Measurements from ENCODE around the gene RAPGEF6. TPM values are rescaled to one million over a fixed set of nuclear protein-coding genes. Genes with fewer than 3 reads are reported as not detected.
A peak's percentile ranks its signal among the peaks of the same experiment; 100 is the strongest.

The RAPGEF6 gene
- total and polyA plus RNA-seq, 9 of the 15 experiments (the other 6 are each of a cell fraction or from before 2014, with no cell fraction given), result 2.7 to 23.4 (median 12.7) TPM

DNA sequence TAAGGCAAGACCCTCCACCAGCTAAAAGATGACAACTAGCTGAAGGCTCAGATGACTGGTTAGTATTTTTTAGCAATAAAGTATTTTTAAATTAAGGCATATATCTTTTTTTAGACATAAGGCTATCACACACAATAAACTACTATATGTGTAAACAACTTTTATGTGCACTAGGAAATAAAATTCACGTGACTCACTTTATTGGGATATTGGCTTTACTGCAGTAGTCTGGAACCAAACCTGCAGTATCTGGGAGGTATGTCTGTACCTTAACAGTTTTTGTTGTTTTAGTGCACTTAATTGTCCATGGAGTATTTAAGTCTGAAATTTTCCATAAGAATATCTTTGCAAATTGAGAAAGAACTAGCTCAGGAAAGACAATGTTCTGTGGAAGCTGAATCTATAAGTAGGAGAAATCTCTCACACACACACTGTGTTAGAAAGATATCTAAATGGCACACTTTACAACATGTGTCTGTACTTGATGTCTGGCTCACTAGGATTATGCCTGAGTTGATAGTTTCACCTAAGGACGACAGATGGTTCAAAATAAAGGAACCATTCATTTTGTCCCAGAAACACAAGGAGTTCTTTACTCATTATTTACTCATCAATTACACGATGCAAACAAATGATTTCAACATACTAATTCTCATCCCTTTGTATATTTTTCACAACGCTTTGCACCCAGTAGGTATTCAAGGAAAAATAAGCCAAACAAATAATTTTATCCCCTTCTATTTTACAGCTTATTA is 4.6 kb downstream of the RAPGEF6 start (continued):
- TF ChIP-seq HMGXB4 (CRISPR knock-in tag; IDR thresholded peaks at IDR 0.05), result no peak
- no peak for TF ChIP-seq CTCF (IDR thresholded peaks at IDR 0.05 in 2 of 3, conservative IDR thresholded peaks at IDR 0.05 in 1 of 3; ENCODE audit: insufficient read depth in 2 of 3, low read depth in 1 of 3, low read length in 3 of 3)
- TF ChIP-seq, protein P1, sequence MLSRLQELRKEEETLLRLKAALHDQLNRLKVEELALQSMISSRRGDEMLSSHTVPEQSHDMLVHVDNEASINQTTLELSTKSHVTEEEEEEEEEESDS (CRISPR knock-in tag; IDR thresholded peaks at IDR 0.05), result no peak

- Histone ChIP-seq H4K20me1 (replicated peaks; ENCODE audit: control insufficient read depth, insufficient read depth, low read length) (peaks cover 20% of the 10 kb centered on the region), H3K36me3 (ENCODE audit: control insufficient read depth, insufficient read depth, low read length) (peaks cover 19% of the 10 kb centered on the region), H3K9me1 (ENCODE audit: control insufficient read depth, insufficient read depth, low read length) (peaks cover 4% of the 10 kb centered on the region), H3K4me1 (replicated peaks in 1 of 2; ENCODE audit: control insufficient read depth in 2 of 2, insufficient read depth in 2 of 2, low read length in 2 of 2) (peaks cover 22 to 35% of the 10 kb centered on the region in 2 experiments; a peak in 4 of 5 replicates), H3K27me3 (ENCODE audit: control insufficient read depth in 2 of 2, insufficient read depth in 2 of 2, low read length in 2 of 2) (no peaks in the 10 kb centered on the region), H2AFZ (ENCODE audit: low read depth, low read length) (no peak overlapping the region), H3K4me2 (ENCODE audit: insufficient read depth, low read length) (no peak overlapping the region), H3K9me3 (replicated peaks; ENCODE audit: control insufficient read depth, insufficient read depth, low read depth, low read length) (no peaks in the 10 kb centered on the region), H3K9ac (ENCODE audit: insufficient read depth in 1 of 2, low read depth in 2 of 2, low read length in 2 of 2) (no peak overlapping the region), H3K27ac (ENCODE audit: extremely low read depth, low read depth, low read length) (no peak overlapping the region), H3K4me3 (no peak overlapping the region), H3K79me2 (ENCODE audit: control insufficient read depth, insufficient read depth, low read length) (peaks cover 99% of the 10 kb centered on the region)
- ATAC-seq, result 0 out of 3 replicates have a peak, but pooled peaks have one; percentile 6
- in situ Hi-C loops (cut with MboI), result no loop called here
- ChIA-PET POLR2A (interaction anchor here (1.8 kb wide), 1 partner anchor 10 kb away, joined by 5 read pairs; no protein-coding TSS in a partner anchor), CTCF (ENCODE audit: low intra/inter-chr PET ratio) (no interaction called here)
- peak; percentile 15 for FAIRE-seq
- DNase-seq (ENCODE audit: extremely low read depth in 1 of 4, low spot score in 3 of 4), result peak in 1 of 4 experiments; percentile 29
- intact Hi-C loops (cut with micrococcal nuclease), result no loop called here
- 13% methylated on average over 1 of the region's 1 CpG for WGBS (ENCODE audit: insufficient coverage, low coverage, missing lambda C conversion rate)
- BruUV-seq (replicated peaks), result no TSS peak
- TF ChIP-seq SMARCE1 (IDR thresholded peaks at IDR 0.05) (0 out of 2 replicates have a peak, but pooled peaks have one; percentile 23), ARID1B (IDR thresholded peaks at IDR 0.05) (peak; percentile 49), DPF2 (IDR thresholded peaks at IDR 0.05) (peak; percentile 65), FOSL1 (tag; conservative IDR thresholded peaks at IDR 0.05) (peak; percentile 88), JUND (IDR thresholded peaks at IDR 0.05; ENCODE audit: borderline replicate concordance, low read depth, low read length) (peak; percentile 82), JUND (tag; IDR thresholded peaks at IDR 0.05; ENCODE audit: borderline replicate concordance, low read depth, low read length) (peak; percentile 47; the same call in 1 of the 3 replicates), EHMT2 (IDR thresholded peaks at IDR 0.05) (peak; percentile 58; the same call in 1 of the 2 replicates), ZNF134 (CRISPR knock-in tag; conservative IDR thresholded peaks at IDR 0.05) (no peak), MCM7 (IDR thresholded peaks at IDR 0.05) (no peak), CBFA2T3 (IDR thresholded peaks at IDR 0.05) (peak; percentile 53), ILF3 (IDR thresholded peaks at IDR 0.05; ENCODE audit: borderline replicate concordance) (no peak), JUN (IDR thresholded peaks at IDR 0.05; ENCODE audit: borderline replicate concordance, low read depth, low read length) (peak; percentile 52; the same call in 1 of the 2 replicates), JUN (CRISPR knock-in tag; IDR thresholded peaks at IDR 0.05; ENCODE audit: borderline replicate concordance) (no peak), L3MBTL2 (IDR thresholded peaks at IDR 0.05) (no peak), MEIS2 (IDR thresholded peaks at IDR 0.05; ENCODE audit: partially characterized antibody) (peak; percentile 74)
Observed at GRCh38 chr5:131628990-131629389, 6.0 kb downstream of the RAPGEF6 start.

Data from K562 (cell line).